ENCODE data around the gene PAPPA2. TPM values are rescaled to one million over a fixed set of nuclear protein-coding genes. Genes with fewer than 3 reads are reported as not detected.

PAPPA2 gene
- total RNA-seq, 1 experiment from 2014 or later = 0.81 TPM

- Histone ChIP-seq H3K14ac (ENCODE audit: insufficient read depth, low read length) (no peak overlapping the region), H3K23ac (ENCODE audit: insufficient read length, low read depth, low read length) (no peak overlapping the region), H3K79me1 (ENCODE audit: insufficient read depth, low read depth, low read length, poor library complexity, severe bottlenecking) (no peaks in the 10 kb centered on the region), H3K9me3 (ENCODE audit: control insufficient read depth, low read depth, low read length) (no peaks in the 10 kb centered on the region), H4K91ac (ENCODE audit: insufficient read length, low read depth, low read length) (no peak overlapping the region), H2BK120ac (ENCODE audit: low read depth, low read length, poor library complexity, severe bottlenecking) (no peak overlapping the region), H2BK15ac (ENCODE audit: low read depth, low read length) (no peak overlapping the region), H3K18ac (ENCODE audit: insufficient read length, low read depth, low read length) (no peak overlapping the region), H4K5ac (ENCODE audit: insufficient read length, low read depth, low read length) (no peak overlapping the region), H3K27ac (ENCODE audit: insufficient read length, low read depth, low read length) (no peak overlapping the region), H3K27me3 (ENCODE audit: insufficient read depth, low read length) (no peaks in the 10 kb centered on the region), H3K23me2 (ENCODE audit: insufficient read length, low read depth, low read length, poor library complexity, severe bottlenecking) (no peaks in the 10 kb centered on the region), H4K20me1 (ENCODE audit: control insufficient read depth, insufficient read depth, insufficient read length) (no peaks in the 10 kb centered on the region), H3K79me2 (ENCODE audit: insufficient read depth, low read length) (no peaks in the 10 kb centered on the region), H2BK5ac (ENCODE audit: insufficient read length, low read length) (no peak overlapping the region), H3K9ac (ENCODE audit: extremely low read depth, insufficient read length, low read length) (no peak overlapping the region), H2BK12ac (ENCODE audit: insufficient read length, low read depth, low read length) (no peak overlapping the region), H3K4ac (ENCODE audit: low read depth, low read length) (no peak overlapping the region), H3K4me2 (ENCODE audit: insufficient read depth, insufficient read length, low read length) (no peak overlapping the region), H4K8ac (replicated peaks; ENCODE audit: insufficient read length, low read depth, low read length) (no peak overlapping the region), H2AFZ (ENCODE audit: low read length) (no peak overlapping the region), H2AK5ac (ENCODE audit: insufficient read length, low read length) (no peak overlapping the region), H3K56ac (ENCODE audit: insufficient read length, low read depth, low read length) (no peak overlapping the region), H3K4me1 (ENCODE audit: insufficient read depth, low read length) (no peaks in the 10 kb centered on the region), H3T11ph (ENCODE audit: low read length) (no peak overlapping the region), H2BK20ac (ENCODE audit: low read depth, low read length, poor library complexity, severe bottlenecking) (no peak overlapping the region)
- Mint-ChIP-seq H3K27ac (no peak overlapping the region; a peak in 1 of 7 replicates), H3K36me3 (ENCODE audit: insufficient read depth in 1 of 3, low read depth in 3 of 3) (no peaks in the 10 kb centered on the region), H3K4me3 (no peak overlapping the region), H3K4me1 (0 out of 4 replicates have a peak, but pooled peaks cover 0 to 2% of the 10 kb centered on the region in 2 experiments), H3K9me3 (no peaks in the 10 kb centered on the region), H3K27me3 (ENCODE audit: low read depth) (no peaks in the 10 kb centered on the region)
- no peak for DNase-seq
- TF ChIP-seq, protein P1, sequence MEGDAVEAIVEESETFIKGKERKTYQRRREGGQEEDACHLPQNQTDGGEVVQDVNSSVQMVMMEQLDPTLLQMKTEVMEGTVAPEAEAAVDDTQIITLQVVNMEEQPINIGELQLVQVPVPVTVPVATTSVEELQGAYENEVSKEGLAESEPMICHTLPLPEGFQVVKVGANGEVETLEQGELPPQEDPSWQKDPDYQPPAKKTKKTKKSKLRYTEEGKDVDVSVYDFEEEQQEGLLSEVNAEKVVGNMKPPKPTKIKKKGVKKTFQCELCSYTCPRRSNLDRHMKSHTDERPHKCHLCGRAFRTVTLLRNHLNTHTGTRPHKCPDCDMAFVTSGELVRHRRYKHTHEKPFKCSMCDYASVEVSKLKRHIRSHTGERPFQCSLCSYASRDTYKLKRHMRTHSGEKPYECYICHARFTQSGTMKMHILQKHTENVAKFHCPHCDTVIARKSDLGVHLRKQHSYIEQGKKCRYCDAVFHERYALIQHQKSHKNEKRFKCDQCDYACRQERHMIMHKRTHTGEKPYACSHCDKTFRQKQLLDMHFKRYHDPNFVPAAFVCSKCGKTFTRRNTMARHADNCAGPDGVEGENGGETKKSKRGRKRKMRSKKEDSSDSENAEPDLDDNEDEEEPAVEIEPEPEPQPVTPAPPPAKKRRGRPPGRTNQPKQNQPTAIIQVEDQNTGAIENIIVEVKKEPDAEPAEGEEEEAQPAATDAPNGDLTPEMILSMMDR (conservative IDR thresholded peaks at IDR 0.05) = no peak
- no CpG with 5 or more reads among the region's 5 CpGs for WGBS (ENCODE audit: extremely low coverage, insufficient read length, low lambda C conversion rate)
Observed at GRCh38 chr1:176494436-176494835, 31.5 kb downstream of the PAPPA2 start.
